NCI-H345 (cell line): ENCODE data around the gene SMO.
"Not testable (repeated sequence)": the region's sequence is repeated elsewhere in the genome, so short reads cannot be mapped to it uniquely, and the experiment has no call there.

ENCODE experiments used
- DNase-seq: peaks from one replicate; lab custom pipeline; 2025; lab: John Stamatoyannopoulos, UW

Gene SMO

DNA sequence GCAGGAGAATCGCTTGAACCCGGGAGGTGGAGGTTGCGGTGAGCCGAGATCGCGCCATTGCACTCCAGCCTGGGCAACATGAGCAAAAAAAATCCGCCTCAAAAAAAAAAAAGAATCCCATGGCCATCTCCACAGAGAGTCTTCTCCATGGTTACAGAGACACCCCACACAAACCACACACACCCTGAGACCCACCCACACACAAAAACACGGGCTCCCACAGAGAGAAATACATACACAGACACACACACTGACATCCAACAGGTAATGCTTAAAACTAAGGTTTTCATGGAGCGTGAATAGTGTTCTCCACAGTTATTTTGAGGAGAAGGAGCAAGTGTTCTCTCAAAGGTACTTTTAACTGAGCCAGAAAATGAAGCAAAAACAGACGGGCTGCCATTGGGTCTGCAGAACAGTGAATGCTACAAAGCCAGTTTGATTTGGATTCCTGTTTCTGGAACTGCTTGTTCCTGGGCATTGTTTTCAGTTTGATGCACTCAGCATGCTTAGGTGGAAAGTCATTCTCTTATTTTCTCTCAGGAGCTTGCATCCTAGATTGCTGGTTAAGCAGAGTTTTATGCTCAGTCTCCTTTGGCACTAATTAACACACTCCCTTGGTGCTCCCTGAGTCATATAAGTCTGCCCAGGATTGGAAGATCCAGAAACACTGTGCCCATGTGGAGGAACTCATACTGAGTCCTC lies 51.8 kb downstream of the SMO start:
- DNase-seq = no peak

DNA sequence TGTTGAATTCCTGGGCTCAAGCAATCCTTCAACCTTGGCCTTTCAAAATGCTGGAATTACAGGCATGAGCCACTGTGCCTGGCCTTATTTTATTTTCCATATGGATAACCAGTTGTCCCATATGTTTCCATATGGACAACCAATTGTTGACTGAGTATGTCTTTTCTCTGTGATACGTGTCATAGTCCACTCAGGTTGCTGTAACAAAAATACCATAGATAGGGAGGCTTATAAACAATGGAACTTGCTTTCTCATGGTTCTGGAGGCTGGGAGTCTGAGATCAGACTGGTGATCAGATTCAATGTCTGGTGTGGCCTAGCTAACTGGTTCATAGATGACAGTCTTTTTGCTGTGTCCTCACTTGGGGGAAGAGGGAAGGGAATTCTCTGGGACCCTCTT lies 55.8 kb downstream of the SMO start:
- no peak for DNase-seq

DNA sequence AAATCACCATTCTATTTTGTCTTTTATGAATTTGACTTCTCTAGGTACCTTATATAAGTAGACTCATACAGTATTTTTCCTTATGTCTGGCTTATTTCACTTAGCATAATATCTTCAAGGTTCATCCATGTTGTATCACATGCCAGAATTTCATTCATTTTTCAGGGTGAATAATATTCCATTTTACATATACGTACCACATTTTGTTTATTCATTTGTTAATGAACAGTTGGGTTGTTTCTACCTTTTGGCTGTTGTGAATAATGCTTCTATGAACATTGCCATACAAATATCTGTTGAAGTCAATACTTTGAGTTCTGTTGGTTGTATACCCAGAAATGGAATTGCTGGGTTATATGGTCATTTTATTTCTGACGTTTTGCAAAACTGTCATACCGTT lies 57.1 kb downstream of the SMO start:
- DNase-seq = no peak

DNA sequence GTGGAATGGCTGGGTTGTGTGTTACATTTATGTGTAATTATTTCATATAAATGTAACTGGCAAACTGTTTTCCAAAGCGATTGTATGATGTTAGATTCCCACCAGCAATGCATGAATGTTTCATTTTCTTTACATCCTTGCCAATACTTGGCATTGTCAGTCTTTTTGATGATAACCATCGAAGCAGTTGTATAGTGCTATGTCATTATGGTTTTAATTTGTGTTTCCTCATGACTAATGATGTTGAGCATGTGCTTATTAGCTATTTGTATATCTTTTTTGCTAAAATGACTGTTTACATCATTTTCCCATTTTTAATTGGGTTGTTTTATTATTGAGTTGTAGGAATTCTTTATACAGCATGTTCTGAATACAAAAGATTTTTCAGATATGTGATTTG lies 58.7 kb downstream of the SMO start:
- no peak for DNase-seq

DNA sequence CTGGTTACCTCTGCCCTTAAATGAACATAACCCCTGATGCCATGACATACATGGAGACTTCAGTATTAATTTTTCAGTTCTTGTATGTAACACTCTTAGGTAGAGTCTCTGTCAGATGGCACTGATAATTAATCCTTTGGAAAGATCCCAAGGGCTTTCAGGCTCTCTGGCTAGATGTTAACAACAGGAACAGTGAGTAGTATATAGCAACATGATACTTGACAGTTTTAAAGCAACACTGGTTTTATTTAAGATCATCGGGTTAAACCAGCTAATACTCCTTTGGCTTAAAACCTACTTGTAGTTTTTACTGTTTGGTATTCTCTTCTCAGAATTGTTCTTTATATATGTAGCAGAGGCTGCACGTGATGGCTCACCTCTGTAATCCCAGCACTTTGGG lies 63.7 kb downstream of the SMO start:
- no peak for DNase-seq

DNA sequence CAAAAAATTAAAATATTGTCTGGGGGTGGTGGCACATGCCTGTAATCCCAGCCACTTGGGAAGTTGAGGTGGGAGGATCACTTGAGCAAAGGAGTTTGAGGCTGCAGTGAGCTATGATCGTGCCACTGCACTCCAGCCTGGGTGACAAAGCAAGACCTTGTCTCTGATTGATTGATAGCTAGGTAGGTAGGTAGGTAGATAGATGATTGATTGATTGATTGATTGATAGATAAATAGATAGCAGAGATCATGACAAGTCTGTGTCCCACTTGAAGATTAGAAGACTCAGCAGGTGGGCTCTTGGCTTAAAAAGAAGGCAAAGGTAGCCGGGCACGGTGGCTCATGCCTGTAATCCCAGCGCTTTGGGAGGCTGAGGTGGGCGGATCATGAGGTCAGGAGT lies 64.2 kb downstream of the SMO start:
- DNase-seq = not testable (repeated sequence)

DNA sequence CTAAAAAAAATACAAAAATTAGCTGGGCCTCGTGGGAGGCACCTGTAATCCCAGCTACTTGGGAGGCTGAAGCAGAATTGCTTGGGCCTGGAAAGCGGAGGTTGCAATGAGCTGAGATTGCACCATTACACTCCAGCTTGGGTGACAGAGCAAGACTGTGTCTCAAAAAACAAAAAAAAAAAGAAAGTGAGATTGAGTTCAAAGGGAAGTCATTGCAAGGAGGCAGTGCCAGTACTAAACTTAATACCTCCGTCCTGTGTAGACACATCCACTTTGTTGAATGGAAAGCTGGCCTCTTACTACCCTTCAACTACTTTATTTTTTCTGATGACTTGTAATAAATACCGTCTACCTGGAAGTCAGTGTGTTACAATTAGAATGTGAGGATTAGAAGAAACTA lies 67.4 kb downstream of the SMO start:
- no peak for DNase-seq

DNA sequence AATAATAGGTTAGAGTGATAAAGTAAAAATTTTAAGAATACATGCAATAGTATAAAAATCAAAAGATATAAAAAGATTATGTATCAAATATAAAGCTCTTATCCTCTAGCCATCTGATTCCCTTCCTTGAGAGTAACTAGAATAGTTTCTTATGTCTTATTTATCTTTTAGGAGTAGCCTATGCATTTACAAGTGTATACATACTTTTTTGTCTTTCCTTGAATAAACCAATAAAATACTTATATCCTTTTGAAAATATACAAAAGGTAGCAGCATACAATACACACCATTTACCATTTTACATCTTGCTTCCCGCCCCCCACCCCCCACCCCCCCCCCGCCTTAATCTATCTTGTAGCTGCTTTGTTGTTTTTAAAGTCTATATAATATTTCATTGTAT lies 67.8 kb downstream of the SMO start:
- no peak for DNase-seq

DNA sequence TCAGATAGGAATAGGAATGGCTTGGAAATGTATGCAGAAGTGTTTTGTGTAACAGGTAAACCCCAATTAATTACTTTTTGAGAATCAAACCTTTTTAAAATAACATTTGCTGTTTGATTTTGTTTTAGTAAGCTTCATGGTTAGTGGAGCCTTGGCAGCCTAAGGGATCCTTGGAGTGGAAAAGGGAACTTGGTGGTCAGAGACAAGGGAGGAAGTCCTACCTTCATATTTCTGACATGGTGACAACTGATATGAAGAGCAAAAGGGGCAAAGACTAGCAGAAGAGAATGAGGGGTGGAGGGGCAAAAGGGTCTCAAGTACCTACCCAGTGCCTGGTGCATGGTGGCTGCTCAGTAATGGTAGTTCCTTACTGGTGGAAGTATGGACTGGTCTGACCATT lies 68.7 kb downstream of the SMO start:
- DNase-seq = no peak

DNA sequence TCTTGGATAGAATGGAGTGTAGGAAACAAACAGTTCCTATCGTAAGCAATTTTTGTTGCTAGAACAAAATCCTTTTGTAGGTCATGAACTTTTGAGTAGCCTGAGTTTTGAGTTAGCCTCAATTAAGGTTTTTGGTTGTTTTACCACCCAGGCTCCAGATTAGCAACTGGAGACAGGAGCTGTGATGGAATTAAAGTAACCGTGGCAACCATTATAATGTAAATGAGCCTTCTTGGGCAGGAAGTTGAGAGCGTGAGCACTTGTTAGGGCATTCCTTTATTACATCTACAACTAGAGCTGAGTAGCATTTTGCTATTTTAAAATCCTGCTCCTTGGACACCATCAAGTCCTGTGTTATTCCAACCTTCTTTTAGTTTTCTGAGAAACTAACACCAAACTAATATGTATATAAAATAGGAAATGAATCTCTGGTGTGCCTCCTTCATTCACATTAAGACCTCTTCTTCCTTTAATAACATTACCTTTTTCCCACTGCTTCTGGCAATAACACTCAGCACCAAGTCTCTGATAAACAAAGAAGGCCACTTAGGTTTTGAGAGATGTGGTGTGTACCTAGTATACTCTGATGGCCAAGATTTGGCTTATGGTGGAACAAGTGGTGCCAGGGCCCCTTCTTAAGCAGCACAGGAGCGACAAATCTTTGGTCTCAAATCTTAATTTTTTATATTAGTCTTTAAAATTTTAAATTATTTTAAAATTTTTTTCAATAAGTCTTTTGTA lies 70.4 kb downstream of the SMO start:
- DNase-seq = peak; percentile 3

DNA sequence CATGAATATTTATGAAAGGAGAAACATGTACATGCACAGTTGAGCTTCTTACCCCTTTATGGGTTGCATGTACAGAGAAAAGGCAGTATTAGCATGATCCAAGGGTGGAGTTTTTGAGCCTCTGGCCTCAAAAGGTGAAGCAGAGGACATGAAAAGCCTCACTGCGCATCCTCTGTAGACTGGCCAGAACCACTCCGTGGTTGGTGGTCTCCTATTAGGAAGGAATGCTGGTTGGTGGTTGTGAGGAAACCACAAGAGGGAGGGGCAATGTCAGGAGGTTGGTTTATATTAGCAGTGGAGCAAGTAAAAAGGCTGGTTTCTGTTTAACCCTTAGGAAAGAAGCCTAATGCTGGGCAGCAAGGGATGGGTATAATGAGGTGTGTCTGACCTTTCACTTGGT lies 73.9 kb downstream of the SMO start:
- no peak for DNase-seq
